Uterus (tissue), 2 donors: Measurements from ENCODE around the gene FUNDC1.

Source experiments
- CTCF ChIP-seq, 4 experiments: fragments of 200-600 bp in 2 of 4; fragments of 450-650 bp in 2 of 4; sonication (generic) in 2 of 4; IDR thresholded peaks; one replicate each; pipeline ENCODE4 v1.5.1; 2016 to 2019; ENCODE audit warnings: antibody characterized with exemption in 4 of 4, mild to moderate bottlenecking in 2 of 4, moderate library complexity in 1 of 4
- POLR2A ChIP-seq, 2 donors: fragments of 450-650 bp; IDR thresholded peaks; one replicate each; pipeline ENCODE4 v1.6.1; 2016; ENCODE audit warnings: antibody characterized with exemption in 2 of 2, mild to moderate bottlenecking in 1 of 2, moderate library complexity in 1 of 2

GRCh38 chrX:44536198-44536597, 6.5 kb downstream of the FUNDC1 start:
- TF ChIP-seq POLR2A (IDR thresholded peaks at IDR 0.05) = no peak
- no peak for TF ChIP-seq CTCF (IDR thresholded peaks at IDR 0.05)
